Measurements from ENCODE around the gene FSTL5. TPM values are rescaled to one million over a fixed set of nuclear protein-coding genes. Genes with fewer than 3 reads are reported as not detected.

FSTL5 gene
- total RNA-seq, 4 donors from 2014 or later = not detected

DNA sequence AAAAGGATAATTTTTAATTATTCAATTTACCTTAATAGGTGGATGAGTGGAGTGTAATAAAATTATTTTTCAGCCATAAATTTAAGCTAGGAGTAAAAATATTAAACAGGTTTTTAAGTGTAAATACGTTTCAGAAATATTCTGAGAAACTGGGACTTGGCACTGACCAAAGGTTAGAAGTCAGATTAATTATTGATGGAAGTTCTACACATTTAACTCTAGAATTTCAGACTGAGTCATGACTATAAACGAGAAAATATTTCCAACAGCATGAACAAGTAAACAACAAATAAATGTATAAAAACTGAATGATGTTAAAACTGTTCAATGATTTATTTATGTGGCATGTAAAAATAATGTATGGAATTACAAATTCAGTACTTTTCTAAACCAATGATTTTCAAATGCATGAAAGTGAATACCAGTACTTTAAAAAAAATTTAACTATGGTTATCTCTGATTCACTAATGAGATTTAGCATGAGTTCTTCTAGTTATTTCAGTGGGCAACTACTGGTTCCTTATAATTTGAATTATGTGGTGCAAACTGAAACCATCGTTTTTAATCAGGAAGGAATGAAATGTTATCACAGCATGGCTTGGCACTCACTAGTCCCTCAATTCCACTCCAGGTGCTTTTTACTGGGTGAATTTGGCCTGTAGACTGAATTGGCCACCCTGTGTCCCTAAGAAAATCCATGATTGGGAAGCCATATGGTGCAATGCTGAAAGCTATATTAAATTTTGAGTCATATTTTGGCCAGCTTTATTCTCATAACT, 244.2 kb downstream of the FSTL5 start:
- Histone ChIP-seq H3K36me3 (no peaks in the 10 kb centered on the region), H3K27me3 (no peaks in the 10 kb centered on the region), H3K4me1 (no peaks in the 10 kb centered on the region), H3K9me3 (no peaks in the 10 kb centered on the region), H3K27ac (no peak overlapping the region), H3K4me3 (no peak overlapping the region)
- TF ChIP-seq POLR2A (IDR thresholded peaks at IDR 0.05) = no peak
- TF ChIP-seq, protein P1, sequence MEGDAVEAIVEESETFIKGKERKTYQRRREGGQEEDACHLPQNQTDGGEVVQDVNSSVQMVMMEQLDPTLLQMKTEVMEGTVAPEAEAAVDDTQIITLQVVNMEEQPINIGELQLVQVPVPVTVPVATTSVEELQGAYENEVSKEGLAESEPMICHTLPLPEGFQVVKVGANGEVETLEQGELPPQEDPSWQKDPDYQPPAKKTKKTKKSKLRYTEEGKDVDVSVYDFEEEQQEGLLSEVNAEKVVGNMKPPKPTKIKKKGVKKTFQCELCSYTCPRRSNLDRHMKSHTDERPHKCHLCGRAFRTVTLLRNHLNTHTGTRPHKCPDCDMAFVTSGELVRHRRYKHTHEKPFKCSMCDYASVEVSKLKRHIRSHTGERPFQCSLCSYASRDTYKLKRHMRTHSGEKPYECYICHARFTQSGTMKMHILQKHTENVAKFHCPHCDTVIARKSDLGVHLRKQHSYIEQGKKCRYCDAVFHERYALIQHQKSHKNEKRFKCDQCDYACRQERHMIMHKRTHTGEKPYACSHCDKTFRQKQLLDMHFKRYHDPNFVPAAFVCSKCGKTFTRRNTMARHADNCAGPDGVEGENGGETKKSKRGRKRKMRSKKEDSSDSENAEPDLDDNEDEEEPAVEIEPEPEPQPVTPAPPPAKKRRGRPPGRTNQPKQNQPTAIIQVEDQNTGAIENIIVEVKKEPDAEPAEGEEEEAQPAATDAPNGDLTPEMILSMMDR (IDR thresholded peaks at IDR 0.05) = no peak
- WGBS, 2 donors = 40% methylated on average over 3 of the region's 3 CpGs
- intact Hi-C loops (cut with DNase I) = no loop called here
- no peak for DNase-seq

DNA sequence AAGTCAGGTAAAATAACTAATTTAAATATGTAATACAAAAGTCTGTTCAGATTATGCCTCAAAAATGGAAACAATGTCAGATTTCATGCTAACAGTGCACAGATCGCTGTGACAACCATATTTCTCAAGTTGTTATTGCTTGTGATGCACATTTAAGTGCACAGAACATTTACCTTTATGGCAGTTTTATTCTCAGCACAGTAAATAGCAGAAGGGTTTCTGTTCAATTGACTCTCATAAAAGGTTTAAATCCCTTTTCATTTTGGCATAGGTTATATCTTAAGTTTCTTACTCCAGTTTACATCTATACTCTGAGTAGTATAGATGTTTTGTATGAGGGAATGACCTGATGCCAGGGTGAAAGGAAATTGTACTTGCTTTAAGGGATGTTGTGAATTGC, 247.8 kb downstream of the FSTL5 start:
- WGBS, 2 donors = 50 to 67% methylated on average over 1 of the region's 1 CpG
- Histone ChIP-seq H3K4me1 (no peaks in the 10 kb centered on the region), H3K9me3 (peaks cover 0 to 6% (median 0%) of the 10 kb centered on the region in 3 donors), H3K4me3 (no peak overlapping the region), H3K27ac (no peak overlapping the region), H3K27me3 (no peaks in the 10 kb centered on the region), H3K36me3 (no peaks in the 10 kb centered on the region)
- no peak for DNase-seq
- intact Hi-C loops (cut with DNase I) = no loop called here
- TF ChIP-seq, protein P1 (IDR thresholded peaks at IDR 0.05) = no peak
- TF ChIP-seq POLR2A (IDR thresholded peaks at IDR 0.05) = no peak

DNA sequence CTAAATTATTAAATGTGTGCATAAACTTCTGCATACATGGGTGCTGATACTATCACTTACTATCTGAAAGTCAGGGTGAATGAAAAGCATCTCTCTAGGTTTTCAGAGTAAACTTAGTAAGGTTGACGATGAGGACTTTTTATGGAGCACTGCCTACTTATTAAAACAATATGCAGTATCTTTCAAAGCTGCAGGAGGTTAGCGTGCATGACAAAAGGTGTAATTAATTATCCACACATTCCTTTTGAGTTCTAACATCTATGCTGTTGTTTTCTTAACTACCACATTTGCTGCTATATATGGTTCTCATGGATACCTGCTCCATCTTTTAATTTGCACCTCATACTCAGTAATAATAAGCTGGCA, 256.2 kb downstream of the FSTL5 start:
- Histone ChIP-seq H3K27ac (no peak overlapping the region), H3K9me3 (no peaks in the 10 kb centered on the region), H3K4me1 (no peaks in the 10 kb centered on the region), H3K27me3 (no peaks in the 10 kb centered on the region), H3K36me3 (no peaks in the 10 kb centered on the region), H3K4me3 (no peak overlapping the region)
- DNase-seq = no peak
- no peak for TF ChIP-seq POLR2A (IDR thresholded peaks at IDR 0.05)
- TF ChIP-seq, protein P1 (IDR thresholded peaks at IDR 0.05) = no peak
- WGBS, 2 donors = 62 to 69% methylated on average over 2 of the region's 2 CpGs
- intact Hi-C loops (cut with DNase I) = no loop called here

DNA sequence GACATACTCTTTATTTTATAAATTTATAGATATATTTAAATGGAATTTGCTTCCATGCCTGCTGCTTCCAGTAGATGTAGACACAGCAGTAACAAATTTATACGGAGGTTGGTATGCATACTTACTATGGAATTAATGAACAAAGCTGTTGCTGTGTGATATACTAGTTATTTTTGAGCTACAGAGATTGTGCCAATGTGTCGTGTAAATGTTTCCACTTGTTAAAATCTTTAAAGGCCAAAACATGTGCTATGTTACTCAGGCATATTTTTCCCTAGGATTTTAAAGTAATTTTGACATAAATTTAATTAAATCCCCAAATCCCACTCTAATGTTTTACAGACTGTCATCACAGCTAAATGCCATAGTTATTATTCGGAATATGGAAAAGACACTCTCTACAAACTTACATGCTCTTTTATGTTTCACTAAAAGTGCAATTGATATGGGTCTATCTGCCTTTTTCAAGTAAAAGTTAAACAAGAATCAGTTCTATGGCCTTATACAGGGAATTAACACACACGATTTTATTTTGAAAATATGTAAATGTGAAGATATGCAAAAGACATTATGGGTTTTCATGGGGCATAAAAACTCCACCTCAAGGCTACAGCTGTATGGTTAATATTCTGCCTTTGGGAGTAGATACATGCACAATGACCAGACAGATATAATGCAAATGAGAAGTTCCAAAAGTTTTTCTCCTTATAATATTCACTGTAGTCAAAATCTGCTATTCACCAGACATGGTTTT, 256.8 kb downstream of the FSTL5 start:
- intact Hi-C loops (cut with DNase I) = no loop called here
- Histone ChIP-seq H3K36me3 (no peaks in the 10 kb centered on the region), H3K9me3 (no peaks in the 10 kb centered on the region), H3K27me3 (no peaks in the 10 kb centered on the region), H3K4me3 (no peak overlapping the region), H3K4me1 (no peaks in the 10 kb centered on the region), H3K27ac (no peak overlapping the region)
- TF ChIP-seq, protein P1 (IDR thresholded peaks at IDR 0.05) = no peak
- TF ChIP-seq POLR2A (IDR thresholded peaks at IDR 0.05) = no peak
- DNase-seq = no peak
- WGBS, 2 donors = 54 to 68% methylated on average over 4 of the region's 4 CpGs

DNA sequence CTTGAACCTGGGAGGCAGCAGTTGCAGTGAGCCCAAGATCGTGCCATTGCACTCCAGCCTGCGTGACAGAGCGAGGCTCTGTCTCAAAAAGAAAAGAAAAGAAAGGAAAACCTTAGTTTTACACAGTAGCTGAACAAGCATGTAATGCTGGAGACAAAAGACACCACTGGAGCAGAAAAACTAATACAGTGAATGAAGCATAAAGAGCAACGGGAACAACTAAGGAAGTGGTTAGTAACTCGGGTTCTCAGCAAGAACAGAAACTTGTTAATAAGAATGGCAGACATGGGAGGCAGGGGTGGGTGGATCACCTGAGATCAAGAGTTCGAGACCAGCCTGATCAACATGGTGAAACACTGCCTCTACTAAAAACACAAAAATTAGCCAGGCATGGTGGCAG, 263.7 kb downstream of the FSTL5 start:
- WGBS, 2 donors = 47 to 58% methylated on average over 6 of the region's 6 CpGs
- H3K27me3 ChIP-seq = no peaks in the 10 kb centered on the region
- no peaks in the 10 kb centered on the region for H3K4me1 ChIP-seq
- TF ChIP-seq, protein P1 (IDR thresholded peaks at IDR 0.05) = no peak
- no peak for TF ChIP-seq POLR2A (IDR thresholded peaks at IDR 0.05)
- no peaks in the 10 kb centered on the region for H3K9me3 ChIP-seq
- H3K36me3 ChIP-seq = no peaks in the 10 kb centered on the region
- no peak for DNase-seq
- intact Hi-C loops (cut with DNase I) = no loop called here
- no peak overlapping the region for H3K4me3 ChIP-seq
- no peak overlapping the region for H3K27ac ChIP-seq

Data from esophagus squamous epithelium (tissue), 5 donors.